ENCODE results near the gene LTBP2. TPM values are rescaled to one million over a fixed set of nuclear protein-coding genes. Genes with fewer than 3 reads are reported as not detected.
A peak's percentile ranks its signal among the peaks of the same experiment; 100 is the strongest.

Gene LTBP2
- total RNA-seq, 2 donors from 2014 or later = 674 to 973 TPM

DNA sequence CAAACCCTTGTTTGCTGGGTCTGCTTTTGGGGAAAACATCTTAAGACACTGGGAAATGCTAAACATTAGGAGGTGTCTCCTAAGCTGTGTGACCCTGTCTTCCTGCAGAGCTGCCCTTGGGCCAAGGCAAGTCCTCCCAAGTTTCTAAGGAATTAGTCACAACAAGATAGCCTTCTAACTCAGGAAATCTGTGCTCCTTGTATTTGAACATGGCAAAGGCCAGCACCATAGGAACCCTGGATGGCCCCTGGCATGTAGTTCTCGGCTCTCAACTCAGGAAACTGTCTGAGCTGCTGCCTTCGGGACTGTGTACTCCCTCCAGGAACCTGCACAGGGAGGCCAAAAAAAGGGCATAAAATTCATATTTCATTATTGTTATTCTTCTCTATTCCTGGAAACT is 37.6 kb upstream of the LTBP2 start:
- Histone ChIP-seq H3K4me1 (ENCODE audit: control insufficient read depth in 1 of 2, low read depth in 2 of 2) (peaks cover 46 to 83% of the 10 kb centered on the region in 2 donors), H3K4me3 (no peak overlapping the region), H3K27me3 (replicated peaks; ENCODE audit: insufficient read depth) (no peaks in the 10 kb centered on the region), H3K27ac (peak overlapping the region; percentile 81 to 87), H3K9me3 (no peaks in the 10 kb centered on the region), H3K36me3 (no peaks in the 10 kb centered on the region)
- DNase-seq (ENCODE audit: low spot score) = no peak
- no peak for TF ChIP-seq CTCF (IDR thresholded peaks at IDR 0.05)
- no peak for ATAC-seq (ENCODE audit: insufficient number of reproducible peaks, low FRiP score, low read depth)

DNA sequence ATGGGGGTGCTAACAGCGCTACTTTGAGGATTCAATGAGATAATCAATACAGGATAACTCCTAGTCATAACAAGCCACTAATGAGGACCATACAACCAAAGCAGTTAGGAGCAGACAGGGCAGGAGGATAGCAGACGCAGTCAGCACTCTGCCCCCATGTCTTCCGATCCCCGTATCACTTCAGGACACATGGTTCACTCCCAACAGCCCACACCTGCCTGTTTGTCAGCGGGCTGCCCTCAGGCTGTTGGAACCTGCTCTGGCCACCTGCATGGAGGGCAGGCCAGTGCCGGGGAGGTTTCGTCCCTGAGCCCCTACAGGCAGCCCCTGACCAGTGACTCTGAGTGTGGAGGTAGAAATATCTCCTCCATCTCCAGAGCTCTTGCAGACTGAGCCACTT is 37.1 kb upstream of the LTBP2 start:
- no peak for TF ChIP-seq CTCF (IDR thresholded peaks at IDR 0.05)
- Histone ChIP-seq H3K36me3 (no peaks in the 10 kb centered on the region), H3K27ac (peak overlapping the region; percentile 81 to 87), H3K9me3 (no peaks in the 10 kb centered on the region), H3K4me1 (ENCODE audit: control insufficient read depth in 1 of 2, low read depth in 2 of 2) (peaks cover 41 to 83% of the 10 kb centered on the region in 2 donors), H3K27me3 (replicated peaks; ENCODE audit: insufficient read depth) (no peaks in the 10 kb centered on the region), H3K4me3 (no peak overlapping the region)
- ATAC-seq (ENCODE audit: insufficient number of reproducible peaks, low FRiP score, low read depth) (no peak), DNase-seq (ENCODE audit: low spot score) (no peak)

DNA sequence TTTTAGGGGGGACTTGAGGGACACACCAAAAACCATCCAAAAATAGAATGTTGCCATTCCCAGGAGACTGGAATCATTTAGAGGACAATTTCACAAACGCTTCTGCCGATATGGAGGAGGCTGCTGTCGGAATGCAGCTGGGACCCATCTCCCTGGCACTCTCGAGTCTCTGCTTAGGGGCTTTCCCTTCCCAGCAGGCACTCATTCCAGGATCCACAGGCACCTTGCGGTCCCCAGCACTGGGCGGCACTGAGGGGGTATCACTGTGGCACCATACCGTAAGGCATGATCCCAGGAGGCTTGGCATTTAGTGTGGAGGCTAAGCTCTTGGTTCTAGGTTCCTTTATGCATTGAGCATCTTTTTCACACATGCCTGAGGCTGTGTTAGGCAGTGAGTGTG is 36.6 kb upstream of the LTBP2 start:
- Histone ChIP-seq H3K4me1 (ENCODE audit: control insufficient read depth in 1 of 2, low read depth in 2 of 2) (peaks cover 38 to 79% of the 10 kb centered on the region in 2 donors), H3K27me3 (replicated peaks; ENCODE audit: insufficient read depth) (no peaks in the 10 kb centered on the region), H3K4me3 (no peak overlapping the region), H3K9me3 (no peaks in the 10 kb centered on the region), H3K27ac (peak overlapping the region; percentile 81 to 87), H3K36me3 (no peaks in the 10 kb centered on the region)
- no peak for DNase-seq (ENCODE audit: low spot score)
- TF ChIP-seq CTCF (IDR thresholded peaks at IDR 0.05) = no peak
- no peak for ATAC-seq (ENCODE audit: insufficient number of reproducible peaks, low FRiP score, low read depth)

DNA sequence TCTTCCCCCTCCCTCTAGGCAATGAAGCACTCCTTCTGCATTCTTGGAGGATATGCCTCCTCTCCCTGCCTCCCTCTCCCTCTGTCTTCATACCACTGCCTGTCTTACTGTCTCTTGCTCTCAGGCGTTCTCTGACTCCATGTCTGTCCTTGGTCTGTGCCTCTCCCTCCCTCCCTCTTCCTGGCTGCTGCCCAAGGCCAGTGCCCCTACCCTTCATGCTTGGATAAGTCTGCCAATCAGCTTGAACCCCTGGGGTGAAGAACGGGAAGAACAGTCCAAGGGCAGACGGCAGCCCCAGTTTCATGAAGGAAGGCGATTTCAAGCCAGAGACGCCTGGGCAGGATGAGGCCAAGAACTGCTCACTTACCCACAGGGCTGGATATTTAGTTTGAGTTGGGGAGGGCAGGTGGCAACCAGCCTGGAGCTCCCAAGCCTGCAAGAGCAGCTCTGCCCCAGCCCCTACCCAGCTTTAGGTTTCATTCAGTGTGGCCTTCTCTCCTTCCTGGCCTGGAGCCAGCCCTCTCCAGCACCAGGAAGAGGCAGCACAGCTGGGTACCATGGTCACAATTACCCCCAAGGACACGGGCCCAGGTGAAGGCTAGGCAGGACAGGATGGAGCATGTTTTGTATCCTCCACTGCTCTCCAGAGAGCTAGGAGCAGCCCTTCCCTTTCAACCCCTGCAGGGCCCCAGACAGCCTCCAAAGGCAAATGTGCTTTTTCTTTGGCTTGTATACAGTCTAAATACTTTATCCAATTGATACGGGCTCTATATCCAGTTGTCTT is 35.8 kb upstream of the LTBP2 start:
- Histone ChIP-seq H3K27ac (peak overlapping the region; percentile 81 to 87), H3K27me3 (replicated peaks; ENCODE audit: insufficient read depth) (no peaks in the 10 kb centered on the region), H3K4me1 (ENCODE audit: control insufficient read depth in 1 of 2, low read depth in 2 of 2) (peaks cover 33 to 75% of the 10 kb centered on the region in 2 donors), H3K9me3 (no peaks in the 10 kb centered on the region), H3K4me3 (no peak overlapping the region), H3K36me3 (no peaks in the 10 kb centered on the region)
- DNase-seq (ENCODE audit: low spot score) (no peak), ATAC-seq (ENCODE audit: insufficient number of reproducible peaks, low FRiP score, low read depth) (peak; percentile 31)
- no peak for TF ChIP-seq CTCF (IDR thresholded peaks at IDR 0.05)

DNA sequence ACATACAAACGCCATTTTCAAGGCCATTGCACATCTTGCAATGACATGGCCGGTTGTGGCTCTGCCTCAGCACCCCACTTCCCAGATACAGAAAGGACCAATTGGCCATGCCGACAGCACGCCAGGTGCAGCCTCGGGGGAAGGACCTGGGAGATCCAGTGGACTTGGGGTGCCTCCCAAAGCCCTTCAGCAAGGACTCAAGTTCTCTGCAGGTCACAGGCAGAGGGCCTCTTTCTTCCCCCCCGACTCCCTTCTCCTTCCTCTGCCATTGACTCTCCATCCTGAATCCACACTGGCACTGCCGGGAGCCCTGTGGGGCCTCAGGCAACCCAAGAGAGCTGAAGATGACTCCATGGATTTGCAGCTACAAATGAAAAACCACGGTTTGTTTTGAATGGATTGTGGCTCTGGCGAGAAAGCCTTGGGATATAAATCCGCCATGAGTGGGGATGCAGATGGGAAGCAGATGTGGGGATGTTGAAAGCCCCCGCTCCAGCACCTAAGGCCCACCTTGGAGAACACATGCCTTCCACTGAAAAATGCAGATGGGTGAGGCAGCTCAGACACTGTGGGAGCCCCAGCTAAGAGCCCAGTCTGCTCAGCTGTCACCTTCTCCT is 35.1 kb upstream of the LTBP2 start:
- ATAC-seq (ENCODE audit: insufficient number of reproducible peaks, low FRiP score, low read depth) = no peak
- TF ChIP-seq CTCF (IDR thresholded peaks at IDR 0.05) = no peak
- Histone ChIP-seq H3K4me1 (ENCODE audit: control insufficient read depth in 1 of 2, low read depth in 2 of 2) (peaks cover 33 to 75% of the 10 kb centered on the region in 2 donors), H3K27me3 (replicated peaks; ENCODE audit: insufficient read depth) (no peaks in the 10 kb centered on the region), H3K36me3 (no peaks in the 10 kb centered on the region), H3K4me3 (no peak overlapping the region), H3K9me3 (no peaks in the 10 kb centered on the region), H3K27ac (peak overlapping the region; percentile 81 to 87)
- DNase-seq (ENCODE audit: low spot score) = no peak
